ENCODE measurements around the gene GIGYF2. TPM values are rescaled to one million over a fixed set of nuclear protein-coding genes. Genes with fewer than 3 reads are reported as not detected.
A peak's percentile ranks its signal among the peaks of the same experiment; 100 is the strongest.
"Not testable (repeated sequence)": the region's sequence is repeated elsewhere in the genome, so short reads cannot be mapped to it uniquely, and the experiment has no call there.

Gene GIGYF2
- total RNA-seq, 1 donor = 57.2 TPM

GRCh38 chr2:232687382-232688160 lies 9.6 kb upstream of the GIGYF2 start:
- H3K36me3 ChIP-seq (ENCODE audit: insufficient read depth, low read length) = no peaks in the 10 kb centered on the region
- no peaks in the 10 kb centered on the region for H3K4me1 ChIP-seq (ENCODE audit: insufficient read depth, low read length)
- H3K4me2 ChIP-seq (ENCODE audit: insufficient read depth, low read length) = no peak overlapping the region
- H3K9me3 ChIP-seq (ENCODE audit: low read depth, low read length) = no peaks in the 10 kb centered on the region
- H3K79me2 ChIP-seq (ENCODE audit: insufficient read depth, low read length) = no peaks in the 10 kb centered on the region
- H3K27ac ChIP-seq (ENCODE audit: low read depth, low read length) = no peak overlapping the region
- no peaks in the 10 kb centered on the region for H4K20me1 ChIP-seq (ENCODE audit: insufficient read depth, low read length)
- peaks cover 7% of the 10 kb centered on the region for H3K27me3 ChIP-seq (ENCODE audit: insufficient read depth, low read length)
- H2AFZ ChIP-seq (ENCODE audit: low read length) = no peak overlapping the region
- no peak overlapping the region for H3K4me3 ChIP-seq (ENCODE audit: insufficient read depth, low read length)
- DNase-seq (ENCODE audit: insufficient read length, low spot score, missing footprints) = no peak
- TF ChIP-seq CTCF (IDR thresholded peaks at IDR 0.05; ENCODE audit: extremely low read depth, low read depth, low read length) = no peak

GRCh38 chr2:232688201-232688600 lies 8.9 kb upstream of the GIGYF2 start:
- H3K36me3 ChIP-seq (ENCODE audit: insufficient read depth, low read length) = no peaks in the 10 kb centered on the region
- peaks cover 5% of the 10 kb centered on the region for H3K27me3 ChIP-seq (ENCODE audit: insufficient read depth, low read length)
- no peak overlapping the region for H3K4me2 ChIP-seq (ENCODE audit: insufficient read depth, low read length)
- no peaks in the 10 kb centered on the region for H4K20me1 ChIP-seq (ENCODE audit: insufficient read depth, low read length)
- TF ChIP-seq CTCF (IDR thresholded peaks at IDR 0.05; ENCODE audit: extremely low read depth, low read depth, low read length) = no peak
- no peak for DNase-seq (ENCODE audit: insufficient read length, low spot score, missing footprints)
- H3K4me1 ChIP-seq (ENCODE audit: insufficient read depth, low read length) = no peaks in the 10 kb centered on the region
- no peaks in the 10 kb centered on the region for H3K79me2 ChIP-seq (ENCODE audit: insufficient read depth, low read length)
- no peaks in the 10 kb centered on the region for H3K9me3 ChIP-seq (ENCODE audit: low read depth, low read length)
- H3K27ac ChIP-seq (ENCODE audit: low read depth, low read length) = no peak overlapping the region
- H2AFZ ChIP-seq (ENCODE audit: low read length) = no peak overlapping the region
- H3K4me3 ChIP-seq (ENCODE audit: insufficient read depth, low read length) = no peak overlapping the region

- no peaks in the 10 kb centered on the region for H3K27me3 ChIP-seq (ENCODE audit: insufficient read depth, low read length)
- no peaks in the 10 kb centered on the region for H3K36me3 ChIP-seq (ENCODE audit: insufficient read depth, low read length)
These were observed 7.8 kb upstream of the GIGYF2 start for GRCh38 chr2:232689152-232689910.

GRCh38 chr2:232691117-232691516 lies 6.0 kb upstream of the GIGYF2 start:
- H3K9me3 ChIP-seq (ENCODE audit: low read depth, low read length); H3K4me2 ChIP-seq (ENCODE audit: insufficient read depth, low read length); H4K20me1 ChIP-seq (ENCODE audit: insufficient read depth, low read length); H3K36me3 ChIP-seq (ENCODE audit: insufficient read depth, low read length); H3K4me1 ChIP-seq (ENCODE audit: insufficient read depth, low read length); H2AFZ ChIP-seq (ENCODE audit: low read length); DNase-seq (ENCODE audit: insufficient read length, low spot score, missing footprints); H3K27ac ChIP-seq (ENCODE audit: low read depth, low read length); H3K27me3 ChIP-seq (ENCODE audit: insufficient read depth, low read length); H3K4me3 ChIP-seq (ENCODE audit: insufficient read depth, low read length); H3K79me2 ChIP-seq (ENCODE audit: insufficient read depth, low read length): not testable (repeated sequence)

More at GRCh38 chr2:232689152-232689910, 7.8 kb upstream of the GIGYF2 start:
- Histone ChIP-seq H3K27ac (ENCODE audit: low read depth, low read length) (no peak overlapping the region), H3K9me3 (ENCODE audit: low read depth, low read length) (no peaks in the 10 kb centered on the region), H3K4me1 (ENCODE audit: insufficient read depth, low read length) (no peaks in the 10 kb centered on the region), H3K4me2 (ENCODE audit: insufficient read depth, low read length) (no peak overlapping the region), H4K20me1 (ENCODE audit: insufficient read depth, low read length) (no peaks in the 10 kb centered on the region), H3K79me2 (ENCODE audit: insufficient read depth, low read length) (no peaks in the 10 kb centered on the region), H2AFZ (ENCODE audit: low read length) (peak overlapping the region; percentile 50), H3K4me3 (ENCODE audit: insufficient read depth, low read length) (no peak overlapping the region)
- DNase-seq (ENCODE audit: insufficient read length, low spot score, missing footprints) = no peak
- no peak for TF ChIP-seq CTCF (IDR thresholded peaks at IDR 0.05; ENCODE audit: extremely low read depth, low read depth, low read length)

All from osteoblast (primary cell).